HEK293T (cell line): ENCODE measurements around the gene GRIFIN.

ENCODE experiments used
- CTCF ChIA-PET: fragments of 350-600 bp; formaldehyde crosslinking; extraction: SDS; loops from one replicate; lab custom pipeline; 2021; ENCODE audit warnings: antibody characterized with exemption, inconsistent platforms; lab: Yijun Ruan, JAX
- POLR2A ChIA-PET: fragments of 350-600 bp; formaldehyde crosslinking; extraction: SDS; loops from one replicate; lab custom pipeline; 2020; ENCODE audit warnings: antibody characterized with exemption, inconsistent platforms; lab: Yijun Ruan, JAX
- DNase-seq: peaks from one replicate; pipeline ENCODE4 v3.0.0; 2012; ENCODE audit warnings: mixed read lengths; ENCODE audit errors: extremely low spot score
- ARNT ChIP-seq: fragments of 450-650 bp; IDR thresholded peaks from 2 replicates; pipeline ENCODE4 v1.6.1; 2017; ENCODE audit warnings: mild to moderate bottlenecking
- BHLHE40 ChIP-seq: fragments of 450-650 bp; IDR thresholded peaks from 2 replicates; pipeline ENCODE4 v1.6.1; 2016; ENCODE audit warnings: mild to moderate bottlenecking, moderate library complexity, borderline replicate concordance
- CTBP1 ChIP-seq: fragments of 450-650 bp; IDR thresholded peaks from 2 replicates; pipeline ENCODE4 v1.6.1; 2016; ENCODE audit warnings: borderline replicate concordance
- ELF4 ChIP-seq: fragments of 450-650 bp; IDR thresholded peaks from 2 replicates; pipeline ENCODE4 v1.6.1; 2017; ENCODE audit warnings: antibody characterized with exemption
- FOXA1 ChIP-seq: fragments of 450-650 bp; IDR thresholded peaks from 2 replicates; pipeline ENCODE4 v1.6.1; 2016; ENCODE audit warnings: mild to moderate bottlenecking
- FOXK2 ChIP-seq: fragments of 450-650 bp; IDR thresholded peaks from 2 replicates; pipeline ENCODE4 v1.6.1; 2016; ENCODE audit warnings: mild to moderate bottlenecking
- FOXM1 ChIP-seq: fragments of 450-650 bp; IDR thresholded peaks from 2 replicates; pipeline ENCODE4 v1.6.1; 2017; ENCODE audit warnings: mild to moderate bottlenecking, borderline replicate concordance
- HDGF ChIP-seq: fragments of 450-650 bp; IDR thresholded peaks from 2 replicates; pipeline ENCODE4 v1.6.1; 2017; ENCODE audit warnings: antibody characterized with exemption, borderline replicate concordance
- L3MBTL2 ChIP-seq: fragments of 450-650 bp; conservative IDR thresholded peaks from 2 replicates; pipeline ENCODE4 v1.6.1; 2016; ENCODE audit warnings: mild to moderate bottlenecking
- LEF1 ChIP-seq: fragments of 450-650 bp; IDR thresholded peaks from 2 replicates; pipeline ENCODE4 v1.6.1; 2017; ENCODE audit warnings: mild to moderate bottlenecking, borderline replicate concordance
- NFRKB ChIP-seq: fragments of 450-650 bp; IDR thresholded peaks from 2 replicates; pipeline ENCODE4 v1.6.1; 2016; ENCODE audit warnings: mild to moderate bottlenecking, moderate library complexity
- SP1 ChIP-seq: fragments of 450-650 bp; IDR thresholded peaks from 2 replicates; pipeline ENCODE4 v1.6.1; 2017
- SUZ12 ChIP-seq: fragments of 450-650 bp; IDR thresholded peaks from 2 replicates; pipeline ENCODE4 v1.6.1; 2016; ENCODE audit warnings: mild to moderate bottlenecking
- TARDBP ChIP-seq: fragments of 450-650 bp; IDR thresholded peaks from 2 replicates; pipeline ENCODE4 v1.6.1; 2016
- ZNF384 ChIP-seq: fragments of 450-650 bp; IDR thresholded peaks from 2 replicates; pipeline ENCODE4 v1.6.1; 2016
- TF ChIP-seq, protein P1 (sequence below): fragments of 450-650 bp; IDR thresholded peaks from 2 replicates; pipeline ENCODE4 v1.6.1; 2016

GRIFIN gene

DNA sequence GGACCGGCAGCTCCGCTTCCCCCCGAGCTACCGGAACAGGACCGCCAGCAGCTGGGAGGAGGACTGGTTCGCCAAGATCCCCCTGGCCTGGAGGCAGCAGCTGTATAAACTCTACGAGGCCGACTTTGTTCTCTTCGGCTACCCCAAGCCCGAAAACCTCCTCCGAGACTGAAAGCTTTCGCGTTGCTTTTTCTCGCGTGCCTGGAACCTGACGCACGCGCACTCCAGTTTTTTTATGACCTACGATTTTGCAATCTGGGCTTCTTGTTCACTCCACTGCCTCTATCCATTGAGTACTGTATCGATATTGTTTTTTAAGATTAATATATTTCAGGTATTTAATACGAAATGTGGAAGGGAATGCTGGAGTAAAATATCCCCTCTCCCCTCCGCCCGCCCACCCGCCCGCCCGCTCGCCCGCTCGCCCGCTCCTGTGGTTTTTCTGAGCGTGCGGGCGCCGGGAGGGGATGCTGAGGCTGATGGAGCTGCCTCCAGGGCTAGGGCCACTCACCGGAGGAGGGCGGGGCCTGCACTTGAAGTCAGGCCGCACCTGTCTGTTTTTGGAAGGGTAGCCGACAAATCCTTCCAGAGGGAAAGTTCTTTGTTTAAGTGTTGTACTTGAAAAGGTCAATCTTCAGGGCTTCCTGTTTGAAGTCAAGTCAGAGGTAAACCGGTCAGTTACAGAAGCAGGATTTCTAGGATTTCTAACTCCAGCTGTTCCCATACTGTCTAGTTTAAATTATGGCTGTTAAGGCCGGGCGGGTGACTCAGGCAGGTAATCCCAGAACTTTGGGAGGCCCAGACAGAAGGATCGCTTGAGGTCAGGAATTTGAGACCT lies 42.3 kb downstream of the GRIFIN start:
- CTCF ChIA-PET: no interaction called here
- POLR2A ChIA-PET: no interaction called here
- no peak for TF ChIP-seq CTBP1
- TF ChIP-seq FOXM1: no peak
- no peak for TF ChIP-seq SUZ12
- TF ChIP-seq ELF4: no peak
- TF ChIP-seq TARDBP: no peak
- no peak for DNase-seq

DNA sequence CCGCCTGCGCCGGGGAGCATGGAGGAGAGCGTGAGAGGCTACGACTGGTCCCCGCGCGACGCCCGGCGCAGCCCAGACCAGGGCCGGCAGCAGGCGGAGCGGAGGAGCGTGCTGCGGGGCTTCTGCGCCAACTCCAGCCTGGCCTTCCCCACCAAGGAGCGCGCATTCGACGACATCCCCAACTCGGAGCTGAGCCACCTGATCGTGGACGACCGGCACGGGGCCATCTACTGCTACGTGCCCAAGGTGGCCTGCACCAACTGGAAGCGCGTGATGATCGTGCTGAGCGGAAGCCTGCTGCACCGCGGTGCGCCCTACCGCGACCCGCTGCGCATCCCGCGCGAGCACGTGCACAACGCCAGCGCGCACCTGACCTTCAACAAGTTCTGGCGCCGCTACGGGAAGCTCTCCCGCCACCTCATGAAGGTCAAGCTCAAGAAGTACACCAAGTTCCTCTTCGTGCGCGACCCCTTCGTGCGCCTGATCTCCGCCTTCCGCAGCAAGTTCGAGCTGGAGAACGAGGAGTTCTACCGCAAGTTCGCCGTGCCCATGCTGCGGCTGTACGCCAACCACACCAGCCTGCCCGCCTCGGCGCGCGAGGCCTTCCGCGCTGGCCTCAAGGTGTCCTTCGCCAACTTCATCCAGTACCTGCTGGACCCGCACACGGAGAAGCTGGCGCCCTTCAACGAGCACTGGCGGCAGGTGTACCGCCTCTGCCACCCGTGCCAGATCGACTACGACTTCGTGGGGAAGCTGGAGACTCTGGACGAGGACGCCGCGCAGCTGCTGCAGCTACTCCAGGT lies 43.1 kb downstream of the GRIFIN start:
- ChIA-PET CTCF (no interaction called here), POLR2A (no interaction called here)
- DNase-seq: peak; percentile 0
- TF ChIP-seq ZNF384: no peak
- TF ChIP-seq TARDBP: no peak
- no peak for TF ChIP-seq FOXA1
- TF ChIP-seq ARNT: no peak
- TF ChIP-seq NFRKB: no peak
- TF ChIP-seq CTBP1: no peak
- TF ChIP-seq, protein P1, sequence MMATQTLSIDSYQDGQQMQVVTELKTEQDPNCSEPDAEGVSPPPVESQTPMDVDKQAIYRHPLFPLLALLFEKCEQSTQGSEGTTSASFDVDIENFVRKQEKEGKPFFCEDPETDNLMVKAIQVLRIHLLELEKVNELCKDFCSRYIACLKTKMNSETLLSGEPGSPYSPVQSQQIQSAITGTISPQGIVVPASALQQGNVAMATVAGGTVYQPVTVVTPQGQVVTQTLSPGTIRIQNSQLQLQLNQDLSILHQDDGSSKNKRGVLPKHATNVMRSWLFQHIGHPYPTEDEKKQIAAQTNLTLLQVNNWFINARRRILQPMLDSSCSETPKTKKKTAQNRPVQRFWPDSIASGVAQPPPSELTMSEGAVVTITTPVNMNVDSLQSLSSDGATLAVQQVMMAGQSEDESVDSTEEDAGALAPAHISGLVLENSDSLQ: no peak
- TF ChIP-seq ELF4: no peak
- no peak for TF ChIP-seq SP1
- TF ChIP-seq BHLHE40: no peak

DNA sequence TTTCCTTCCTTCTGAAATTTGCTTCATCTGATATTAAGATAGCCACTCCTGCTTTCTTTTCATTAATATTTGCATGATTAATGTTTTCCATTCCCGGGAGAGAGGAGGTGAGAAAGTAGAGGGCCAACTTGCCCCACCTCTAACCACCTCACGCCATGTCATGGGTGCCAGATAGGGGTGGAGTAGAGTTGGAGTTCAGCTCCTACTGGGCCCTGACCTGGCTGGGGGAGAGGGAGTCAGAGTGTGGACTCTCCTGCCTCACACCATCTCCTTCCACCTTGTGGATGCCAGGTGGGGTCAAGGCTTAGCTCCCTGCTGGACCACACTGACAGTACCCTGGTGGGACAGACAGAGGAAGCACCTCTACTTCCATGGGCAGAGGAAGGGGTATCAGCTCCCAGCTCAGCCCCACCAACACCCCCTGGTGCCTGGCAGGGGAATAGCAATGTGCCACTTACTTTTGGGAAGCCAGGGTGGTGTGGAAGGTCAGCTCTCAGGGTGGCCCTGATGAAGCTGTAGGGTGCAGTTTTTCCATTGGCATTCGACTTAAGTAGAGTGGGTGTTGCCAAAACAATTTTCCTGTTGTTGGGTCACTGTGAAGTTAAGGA lies 44.8 kb downstream of the GRIFIN start:
- ChIA-PET CTCF (interaction anchor here (0.5 to 1.1 kb wide), 3 partner anchors 19 to 850 kb away, joined by 3 read pairs; no protein-coding TSS in a partner anchor), POLR2A (no interaction called here)
- no peak for TF ChIP-seq BHLHE40
- TF ChIP-seq ZNF384: no peak
- no peak for TF ChIP-seq FOXK2
- no peak for TF ChIP-seq ELF4
- TF ChIP-seq, protein P1: no peak
- no peak for TF ChIP-seq L3MBTL2
- no peak for TF ChIP-seq ARNT
- TF ChIP-seq FOXM1: no peak
- TF ChIP-seq LEF1: no peak
- peak; percentile 40 for DNase-seq

DNA sequence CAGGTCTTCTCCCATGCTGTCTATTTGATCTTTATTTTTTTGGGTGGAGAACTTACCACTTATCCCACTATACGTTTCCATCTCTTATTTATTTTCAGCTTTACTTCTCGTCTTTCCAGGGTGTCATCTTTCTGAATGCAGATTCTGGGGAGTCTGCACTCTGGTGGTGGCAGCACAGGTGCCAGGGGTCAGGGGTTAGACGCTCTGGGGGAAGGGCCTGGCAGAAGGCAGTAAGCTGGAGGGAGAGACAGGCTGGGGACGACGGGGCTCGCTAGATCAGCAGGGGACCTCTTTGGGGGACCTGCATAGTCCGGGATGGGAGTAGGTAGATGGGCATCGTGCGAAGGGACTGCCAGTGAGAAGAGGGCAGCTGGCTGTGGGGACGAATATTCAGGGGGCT lies 50.4 kb downstream of the GRIFIN start:
- ChIA-PET CTCF (no interaction called here), POLR2A (no interaction called here)
- TF ChIP-seq, protein P1: no peak
- no peak for TF ChIP-seq ZNF384
- TF ChIP-seq TARDBP: no peak
- TF ChIP-seq CTBP1: no peak
- no peak for TF ChIP-seq FOXM1
- no peak for TF ChIP-seq NFRKB
- no peak for TF ChIP-seq HDGF
- no peak for TF ChIP-seq FOXK2
- TF ChIP-seq SP1: no peak
- TF ChIP-seq ARNT: no peak
- TF ChIP-seq L3MBTL2: no peak
- no peak for TF ChIP-seq ELF4
- no peak for TF ChIP-seq LEF1
- TF ChIP-seq SUZ12: no peak
- no peak for TF ChIP-seq BHLHE40
- no peak for TF ChIP-seq FOXA1
- DNase-seq: no peak
